ENCODE data around the gene MXD4. TPM values are rescaled to one million over a fixed set of nuclear protein-coding genes. Genes with fewer than 3 reads are reported as not detected.

The MXD4 gene
- polyA plus RNA-seq, 1 of the 3 experiments (the other 2 are of a cell fraction) = 38.6 TPM

DNA sequence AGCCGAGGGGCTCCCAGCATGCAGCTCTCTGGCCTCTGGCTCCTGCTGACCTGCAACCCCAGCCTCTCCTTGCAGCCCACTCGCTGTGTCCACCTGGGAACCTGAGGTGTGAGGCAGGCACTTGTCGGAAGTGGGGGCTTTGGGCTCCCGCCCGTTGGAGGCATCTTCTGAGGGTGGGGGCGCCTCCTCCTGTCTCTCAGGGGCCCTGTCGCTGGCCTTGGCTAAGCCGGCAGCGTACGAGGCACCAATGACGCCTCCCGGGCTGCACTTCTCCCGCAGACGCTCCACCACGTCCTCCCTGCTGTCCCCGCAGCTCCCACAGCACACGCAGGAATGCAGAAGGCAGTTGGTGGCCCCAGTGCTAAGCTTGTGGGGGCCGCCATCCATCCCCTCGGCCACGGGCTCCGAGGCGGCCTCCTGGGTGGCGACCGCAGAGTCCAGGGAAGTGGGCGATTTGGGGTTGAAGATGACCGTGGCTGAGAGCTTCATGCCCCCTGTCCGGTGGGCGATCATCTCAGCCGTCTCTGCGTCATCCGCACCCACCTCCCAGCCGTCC is 42.5 kb upstream of the MXD4 start:
- Histone ChIP-seq H3K27me3 (ENCODE audit: insufficient read depth) (no peaks in the 10 kb centered on the region), H3K9ac (no peak overlapping the region), H3K79me2 (ENCODE audit: insufficient read depth) (no peaks in the 10 kb centered on the region), H3K4me1 (ENCODE audit: control insufficient read depth in 1 of 2, insufficient read depth in 2 of 2, low read depth in 1 of 2, low read length in 1 of 2) (no peaks in the 10 kb centered on the region), H3F3A (replicated peaks; ENCODE audit: insufficient read depth) (no peaks in the 10 kb centered on the region), H3K27ac (ENCODE audit: low read depth in 2 of 2, low read length in 1 of 2) (no peak overlapping the region), H3K9me3 (no peaks in the 10 kb centered on the region), H2AFZ (ENCODE audit: low read depth) (no peak overlapping the region), H4K20me1 (ENCODE audit: insufficient read depth) (no peaks in the 10 kb centered on the region), H3K4me2 (no peak overlapping the region), H3K9me2 (no peaks in the 10 kb centered on the region), H3K36me3 (replicated peaks in 1 of 2; ENCODE audit: control insufficient read depth in 1 of 2, insufficient read depth in 2 of 2, low read length in 1 of 2) (no peaks in the 10 kb centered on the region), H3K4me3 (ENCODE audit: low read depth in 2 of 2, low read length in 1 of 2) (no peak overlapping the region)
- no peak for DNase-seq
- ChIA-PET POLR2A (no interaction called here), CTCF (no interaction called here)
- TF ChIP-seq RXRA (IDR thresholded peaks at IDR 0.05; ENCODE audit: borderline replicate concordance, low read depth) = no peak
- no peak for TF ChIP-seq MEF2A (IDR thresholded peaks at IDR 0.05; ENCODE audit: borderline replicate concordance, low read depth)
- TF ChIP-seq TAF1 (IDR thresholded peaks at IDR 0.05; ENCODE audit: borderline replicate concordance, low read depth, low read length) = no peak
- TF ChIP-seq TEAD4 (IDR thresholded peaks at IDR 0.05; ENCODE audit: borderline replicate concordance, insufficient read depth) = no peak
- no peak for TF ChIP-seq GABPA (IDR thresholded peaks at IDR 0.05; ENCODE audit: low read depth)
- no peak for TF ChIP-seq CHD2 (IDR thresholded peaks at IDR 0.05; ENCODE audit: low read length, partially characterized antibody)
- WGBS (ENCODE audit: low lambda C conversion rate) = 86% methylated on average over 21 of the region's 32 CpGs

- no peak overlapping the region for H3K9ac ChIP-seq
- H3F3A ChIP-seq (replicated peaks; ENCODE audit: insufficient read depth) = no peaks in the 10 kb centered on the region
- TF ChIP-seq RAD21 (IDR thresholded peaks at IDR 0.05; ENCODE audit: low read length) = no peak
- TF ChIP-seq YY1 (IDR thresholded peaks at IDR 0.05; ENCODE audit: low read depth) = no peak
- no peak for TF ChIP-seq TAF1 (IDR thresholded peaks at IDR 0.05; ENCODE audit: borderline replicate concordance, low read depth, low read length)
- no peak for TF ChIP-seq NFIC (IDR thresholded peaks at IDR 0.05; ENCODE audit: borderline replicate concordance)
- no peak for TF ChIP-seq ELF1 (IDR thresholded peaks at IDR 0.05)
- TF ChIP-seq MXI1 (IDR thresholded peaks at IDR 0.05; ENCODE audit: low read depth, low read length) = no peak
- TF ChIP-seq MEF2A (IDR thresholded peaks at IDR 0.05; ENCODE audit: borderline replicate concordance, low read depth) = no peak
- TF ChIP-seq, protein P1, sequence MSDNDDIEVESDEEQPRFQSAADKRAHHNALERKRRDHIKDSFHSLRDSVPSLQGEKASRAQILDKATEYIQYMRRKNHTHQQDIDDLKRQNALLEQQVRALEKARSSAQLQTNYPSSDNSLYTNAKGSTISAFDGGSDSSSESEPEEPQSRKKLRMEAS (IDR thresholded peaks at IDR 0.05; ENCODE audit: low read depth) = no peak
- TF ChIP-seq RXRA (IDR thresholded peaks at IDR 0.05; ENCODE audit: borderline replicate concordance, low read depth) = no peak
- TF ChIP-seq, protein P2, sequence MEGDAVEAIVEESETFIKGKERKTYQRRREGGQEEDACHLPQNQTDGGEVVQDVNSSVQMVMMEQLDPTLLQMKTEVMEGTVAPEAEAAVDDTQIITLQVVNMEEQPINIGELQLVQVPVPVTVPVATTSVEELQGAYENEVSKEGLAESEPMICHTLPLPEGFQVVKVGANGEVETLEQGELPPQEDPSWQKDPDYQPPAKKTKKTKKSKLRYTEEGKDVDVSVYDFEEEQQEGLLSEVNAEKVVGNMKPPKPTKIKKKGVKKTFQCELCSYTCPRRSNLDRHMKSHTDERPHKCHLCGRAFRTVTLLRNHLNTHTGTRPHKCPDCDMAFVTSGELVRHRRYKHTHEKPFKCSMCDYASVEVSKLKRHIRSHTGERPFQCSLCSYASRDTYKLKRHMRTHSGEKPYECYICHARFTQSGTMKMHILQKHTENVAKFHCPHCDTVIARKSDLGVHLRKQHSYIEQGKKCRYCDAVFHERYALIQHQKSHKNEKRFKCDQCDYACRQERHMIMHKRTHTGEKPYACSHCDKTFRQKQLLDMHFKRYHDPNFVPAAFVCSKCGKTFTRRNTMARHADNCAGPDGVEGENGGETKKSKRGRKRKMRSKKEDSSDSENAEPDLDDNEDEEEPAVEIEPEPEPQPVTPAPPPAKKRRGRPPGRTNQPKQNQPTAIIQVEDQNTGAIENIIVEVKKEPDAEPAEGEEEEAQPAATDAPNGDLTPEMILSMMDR (IDR thresholded peaks at IDR 0.05) = no peak
- TF ChIP-seq FOSL2 (IDR thresholded peaks at IDR 0.05; ENCODE audit: borderline replicate concordance, low read depth) = no peak
- TF ChIP-seq JUND (IDR thresholded peaks at IDR 0.05) = no peak
- H3K27ac ChIP-seq (ENCODE audit: low read depth in 2 of 2, low read length in 1 of 2) = no peak overlapping the region
- ChIA-PET POLR2A (no interaction called here), CTCF (no interaction called here)
- no peaks in the 10 kb centered on the region for H3K27me3 ChIP-seq (ENCODE audit: insufficient read depth)
- no peaks in the 10 kb centered on the region for H3K36me3 ChIP-seq (replicated peaks in 1 of 2; ENCODE audit: control insufficient read depth in 1 of 2, insufficient read depth in 2 of 2, low read length in 1 of 2)
- no peak overlapping the region for H3K4me3 ChIP-seq (ENCODE audit: low read depth in 2 of 2, low read length in 1 of 2)
- H2AFZ ChIP-seq (ENCODE audit: low read depth) = no peak overlapping the region
- DNase-seq = no peak
- no peaks in the 10 kb centered on the region for H3K9me2 ChIP-seq
- H3K9me3 ChIP-seq = no peaks in the 10 kb centered on the region
- H3K4me1 ChIP-seq (ENCODE audit: control insufficient read depth in 1 of 2, insufficient read depth in 2 of 2, low read depth in 1 of 2, low read length in 1 of 2) = peaks cover 0 to 4% of the 10 kb centered on the region in 2 experiments; a peak in 1 of 4 replicates
- no peaks in the 10 kb centered on the region for H4K20me1 ChIP-seq (ENCODE audit: insufficient read depth)
- no peak overlapping the region for H3K4me2 ChIP-seq
- no peaks in the 10 kb centered on the region for H3K79me2 ChIP-seq (ENCODE audit: insufficient read depth)
- WGBS (ENCODE audit: low lambda C conversion rate) = 93% methylated on average over 19 of the region's 31 CpGs
Measured at GRCh38 chr4:2303686-2304320, 41.9 kb upstream of the MXD4 start.

Measured in SK-N-SH (cell line).